ENCODE results near the gene SEMA6C.
"Not testable (repeated sequence)": the region's sequence is repeated elsewhere in the genome, so short reads cannot be mapped to it uniquely, and the experiment has no call there.

SEMA6C gene

DNA sequence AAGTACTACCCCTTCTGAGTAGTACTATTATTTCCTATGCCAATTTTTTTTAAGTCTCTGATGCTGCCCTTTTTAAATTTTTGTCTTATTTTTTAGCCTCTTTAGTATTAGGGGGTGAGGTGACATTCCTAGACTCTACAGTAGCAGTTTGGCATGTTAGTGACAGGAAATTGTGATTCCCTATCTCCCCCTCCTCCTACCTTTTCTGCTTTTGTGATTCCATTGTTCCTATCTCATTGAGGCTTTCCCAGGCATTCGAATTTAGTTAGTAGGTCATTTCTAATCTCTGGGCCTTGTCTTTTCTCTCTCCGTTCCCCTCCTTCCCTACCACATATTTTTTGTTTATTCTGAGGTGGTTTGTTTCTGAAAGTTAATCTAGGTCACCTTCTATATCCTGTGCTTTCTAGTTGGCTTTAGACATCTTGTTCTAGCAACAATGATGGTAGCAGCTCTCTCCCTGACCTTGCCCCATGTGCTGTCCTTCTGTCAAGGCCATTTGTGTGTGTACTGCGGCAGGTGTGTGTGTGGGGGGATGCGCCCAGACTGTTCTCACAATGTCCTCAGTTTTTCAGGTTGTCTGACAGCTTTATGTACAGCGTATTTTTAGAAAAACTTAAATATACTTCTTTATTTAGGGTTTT, 21.5 kb downstream of the SEMA6C start:
- DNase-seq = no peak

DNA sequence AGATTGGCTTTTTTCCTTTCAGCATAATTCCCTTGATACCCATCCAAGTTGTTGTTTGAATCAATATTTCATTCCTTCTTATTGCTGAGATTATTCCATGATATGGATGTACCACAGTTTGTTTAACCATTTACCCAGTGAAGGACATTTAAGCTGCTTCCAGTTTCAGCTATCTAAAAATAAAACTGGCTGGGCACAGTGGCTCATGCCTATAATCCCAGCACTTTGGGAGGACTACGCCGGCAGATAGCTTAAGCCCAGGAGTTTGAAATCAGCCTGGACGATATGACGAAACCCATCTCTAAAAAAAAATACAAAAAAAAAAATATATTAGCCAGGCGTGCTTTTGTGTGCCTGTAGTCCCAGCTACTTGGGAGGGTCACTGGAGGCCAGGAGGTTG, 32.6 kb downstream of the SEMA6C start:
- DNase-seq = no peak

GRCh38 chr1:151108331-151108730, 38.1 kb downstream of the SEMA6C start:
- no peak for DNase-seq

DNA sequence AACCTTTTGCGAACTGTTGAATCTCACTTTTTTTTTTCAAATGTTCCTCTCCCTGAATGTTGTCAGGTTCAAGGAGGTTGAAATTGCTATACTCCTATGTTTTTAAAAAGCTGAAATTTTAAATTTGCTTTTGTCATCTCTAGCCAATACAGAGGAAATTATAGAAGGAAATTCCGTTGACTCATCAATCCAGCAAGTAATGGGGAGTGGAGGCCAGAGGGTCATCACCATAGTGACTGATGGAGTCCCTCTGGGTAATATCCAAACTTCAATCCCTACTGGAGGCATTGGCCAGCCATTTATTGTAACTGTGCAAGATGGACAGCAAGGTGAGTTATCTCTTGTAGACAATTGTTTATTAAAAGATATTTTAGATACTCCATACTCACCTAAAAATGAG, 39.5 kb downstream of the SEMA6C start:
- DNase-seq = no peak

DNA sequence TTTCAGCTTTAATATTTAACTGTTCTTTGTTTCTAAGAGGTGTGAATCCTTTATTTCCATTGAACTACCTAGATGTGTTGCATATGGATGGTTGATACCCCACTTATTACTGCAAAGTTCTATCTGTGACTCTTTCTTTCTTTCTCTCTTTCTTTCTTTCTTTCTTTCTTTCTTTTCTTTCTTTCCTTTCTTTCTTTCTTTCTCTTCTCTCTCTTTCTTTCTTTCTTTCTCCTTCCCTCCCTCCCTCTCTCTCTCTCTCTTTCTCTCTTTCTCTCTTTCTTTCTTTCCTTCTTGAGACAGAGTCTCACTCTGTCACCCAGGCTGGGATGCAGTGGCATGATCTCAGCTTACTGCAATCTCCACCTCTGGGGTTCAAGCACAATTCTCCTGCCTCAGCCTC, 41.8 kb downstream of the SEMA6C start:
- no peak for DNase-seq

DNA sequence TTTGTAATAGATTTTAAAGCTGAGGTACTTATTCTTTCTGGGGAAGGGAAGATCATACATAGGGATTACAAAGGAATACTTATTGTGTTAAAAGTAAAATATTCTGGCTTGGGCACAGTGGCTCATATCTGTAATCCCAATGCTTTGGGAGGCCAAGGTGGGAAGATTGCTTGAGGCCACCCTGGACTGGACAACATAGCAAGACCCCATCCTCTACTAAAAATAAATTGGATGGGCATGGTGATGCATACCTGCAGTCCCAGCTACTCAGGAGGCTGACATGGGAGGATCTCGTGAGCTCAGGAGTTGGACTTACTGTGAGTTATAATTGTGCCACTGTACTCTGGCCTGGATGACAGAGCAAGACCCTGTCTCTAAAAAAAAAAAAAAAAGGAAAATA, 48.3 kb downstream of the SEMA6C start:
- no peak for DNase-seq

DNA sequence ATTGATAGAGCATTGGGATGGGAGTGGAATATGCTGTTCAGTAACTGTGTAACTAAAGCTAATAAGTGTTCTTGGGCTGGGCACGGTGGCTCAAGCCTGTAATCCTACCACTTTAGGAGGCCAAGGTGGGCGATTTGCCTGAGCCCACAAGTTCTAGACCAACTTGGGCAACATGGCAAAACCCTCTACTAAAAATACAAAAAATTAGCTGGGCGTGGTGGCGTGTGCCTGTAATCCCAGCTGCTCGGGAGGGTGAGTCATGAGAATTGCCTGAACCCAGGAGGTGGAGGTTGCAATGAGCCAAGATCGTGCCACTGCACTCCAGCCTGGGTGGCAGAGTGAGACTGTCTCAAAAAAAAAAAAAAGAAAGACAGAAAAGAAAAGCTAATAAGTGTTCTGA, 49.0 kb downstream of the SEMA6C start:
- DNase-seq = not testable (repeated sequence)

DNA sequence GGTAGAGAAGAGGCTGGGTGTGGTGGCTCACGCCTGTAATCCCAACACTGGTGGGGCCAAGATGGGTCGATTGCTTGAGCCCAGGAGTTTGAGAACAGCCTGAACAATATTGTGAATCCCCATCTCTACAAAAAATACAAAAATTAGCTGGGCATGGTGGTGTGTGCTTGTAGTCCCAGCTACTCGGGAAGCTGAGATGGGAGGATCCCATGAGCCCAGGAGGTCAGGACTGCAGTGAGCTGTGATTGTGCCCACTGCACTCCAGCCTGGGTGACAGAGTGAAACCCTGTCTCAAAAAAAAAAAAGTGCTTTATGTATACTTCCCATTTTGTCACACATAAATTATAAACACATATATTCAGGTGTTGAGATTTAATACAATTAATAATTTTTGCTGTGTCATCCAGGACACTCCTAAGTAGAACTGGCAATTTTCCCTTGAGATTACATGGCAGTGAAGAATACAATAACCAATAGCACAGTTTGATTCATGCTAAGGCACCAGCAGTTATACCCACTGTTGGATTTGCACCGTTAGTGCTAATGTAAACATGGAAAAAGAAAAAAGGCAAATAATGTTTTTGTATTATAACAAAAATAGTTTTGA, 60.4 kb downstream of the SEMA6C start:
- DNase-seq = no peak
